SU-DHL-6 (cell line): ENCODE results near the gene SYT5.
"Not testable (repeated sequence)": the region's sequence is repeated elsewhere in the genome, so short reads cannot be mapped to it uniquely, and the experiment has no call there.

Source experiments
- H2AFZ ChIP-seq: fragments of 200-600 bp; sonication (generic); 2 replicates; pipeline ENCODE4 v1.6.1; 2014; ENCODE audit warnings: low read depth, mild to moderate bottlenecking, moderate library complexity, mixed read lengths, antibody characterized with exemption, low read length; ENCODE audit not compliant: severe bottlenecking
- H3F3A ChIP-seq: fragments of 200-600 bp; shearing (Covaris generic); 2 replicates; pipeline ENCODE4 v1.6.0; 2016; ENCODE audit warnings: antibody characterized with exemption, mild to moderate bottlenecking; ENCODE audit not compliant: insufficient read depth
- H3K27ac ChIP-seq: fragments of 200-600 bp; sonication (generic); 2 replicates; pipeline ENCODE4 v1.5.1; 2016; ENCODE audit warnings: low read depth, mild to moderate bottlenecking, low read length, moderate library complexity, mixed read lengths
- H3K27me3 ChIP-seq: fragments of 200-600 bp; sonication (generic), shearing (Covaris generic); 2 replicates; pipeline ENCODE4 v1.6.0; 2014; ENCODE audit warnings: mild to moderate bottlenecking, low read length
- H3K36me3 ChIP-seq: fragments of 200-600 bp; sonication (generic); 2 replicates; pipeline ENCODE4 v1.6.1; 2014; ENCODE audit warnings: mild to moderate bottlenecking, low read length, mixed read lengths
- H3K4me2 ChIP-seq: fragments of 300-600, 200-600 bp; shearing (Covaris generic), sonication (generic); 2 replicates; pipeline ENCODE4 v1.6.0; 2014; ENCODE audit warnings: low read length, low read depth, mild to moderate bottlenecking; ENCODE audit not compliant: poor library complexity, severe bottlenecking
- H3K4me3 ChIP-seq: fragments of 200-600 bp; sonication (generic); 2 replicates; pipeline ENCODE4 v1.5.1; 2014; ENCODE audit warnings: antibody characterized with exemption, low read length, mild to moderate bottlenecking, mixed read lengths; ENCODE audit not compliant: insufficient read depth, poor library complexity, severe bottlenecking
- H3K79me2 ChIP-seq: fragments of 200-600 bp; sonication (generic); 2 replicates; pipeline ENCODE4 v1.6.1; 2014; ENCODE audit warnings: mild to moderate bottlenecking, low read length, moderate library complexity; ENCODE audit not compliant: insufficient read depth
- H3K9ac ChIP-seq: fragments of 200-600 bp; sonication (generic); 2 replicates; pipeline ENCODE4 v1.7.0; 2014; ENCODE audit warnings: mild to moderate bottlenecking, low read length
- H3K9me2 ChIP-seq: fragments of 200-600 bp; sonication (generic); replicated peaks from 2 replicates; pipeline ENCODE4 v1.6.1; 2014; ENCODE audit warnings: low read length; ENCODE audit not compliant: insufficient read depth
- H3K9me3 ChIP-seq: fragments of 200-600 bp; sonication (generic); 2 replicates; pipeline ENCODE4 v1.6.1; 2014; ENCODE audit warnings: low read length, mixed read lengths; ENCODE audit not compliant: insufficient read depth
- H4K20me1 ChIP-seq: fragments of 200-600 bp; sonication (generic); 2 replicates; pipeline ENCODE4 v1.6.1; 2014; ENCODE audit warnings: low read depth, mild to moderate bottlenecking, antibody characterized with exemption, low read length, moderate library complexity, mixed read lengths
- EZH2phosphoT487 ChIP-seq: fragments of 200-600 bp; sonication (generic), shearing (Covaris generic); conservative IDR thresholded peaks from 2 replicates; pipeline ENCODE4 v1.6.1; 2018; ENCODE audit warnings: mild to moderate bottlenecking, antibody characterized with exemption, low read length, moderate library complexity, mixed read lengths
- TF ChIP-seq, protein P1 (sequence below): fragments of 200-600 bp; sonication (generic); IDR thresholded peaks from one replicate; pipeline ENCODE4 v1.5.1; 2017; ENCODE audit warnings: antibody characterized with exemption, mild to moderate bottlenecking, low read length, moderate library complexity; ENCODE audit not compliant: insufficient read depth, poor library complexity, severe bottlenecking

Gene SYT5

DNA sequence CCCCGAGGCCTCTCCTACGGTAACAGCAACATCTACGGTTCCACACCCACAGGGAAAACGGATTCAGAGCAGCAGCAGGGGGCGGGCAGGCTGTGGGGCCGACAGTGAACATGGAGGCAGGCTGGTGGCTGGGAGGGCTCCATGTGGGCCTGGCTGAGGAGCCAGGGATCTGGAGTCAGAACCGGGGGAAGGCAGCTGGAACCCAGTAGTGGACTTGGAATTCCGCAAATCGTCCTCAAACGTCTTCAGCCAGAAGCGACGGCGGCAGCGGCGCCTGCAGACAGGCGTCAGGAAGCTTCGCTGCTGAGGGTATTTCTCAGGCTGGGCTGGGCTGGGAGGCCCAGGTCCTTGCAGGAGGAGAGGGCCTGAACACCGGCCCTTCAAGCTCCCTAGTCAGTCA lies 46.7 kb upstream of the SYT5 start:
- H2AFZ ChIP-seq = no peak overlapping the region
- no peaks in the 10 kb centered on the region for H3K9me3 ChIP-seq
- H3F3A ChIP-seq = no peaks in the 10 kb centered on the region
- no peak overlapping the region for H3K4me3 ChIP-seq
- no peak overlapping the region for H3K4me2 ChIP-seq
- H3K9me2 ChIP-seq = no peaks in the 10 kb centered on the region
- H3K9ac ChIP-seq = no peak overlapping the region
- no peaks in the 10 kb centered on the region for H3K79me2 ChIP-seq
- TF ChIP-seq, protein P1, sequence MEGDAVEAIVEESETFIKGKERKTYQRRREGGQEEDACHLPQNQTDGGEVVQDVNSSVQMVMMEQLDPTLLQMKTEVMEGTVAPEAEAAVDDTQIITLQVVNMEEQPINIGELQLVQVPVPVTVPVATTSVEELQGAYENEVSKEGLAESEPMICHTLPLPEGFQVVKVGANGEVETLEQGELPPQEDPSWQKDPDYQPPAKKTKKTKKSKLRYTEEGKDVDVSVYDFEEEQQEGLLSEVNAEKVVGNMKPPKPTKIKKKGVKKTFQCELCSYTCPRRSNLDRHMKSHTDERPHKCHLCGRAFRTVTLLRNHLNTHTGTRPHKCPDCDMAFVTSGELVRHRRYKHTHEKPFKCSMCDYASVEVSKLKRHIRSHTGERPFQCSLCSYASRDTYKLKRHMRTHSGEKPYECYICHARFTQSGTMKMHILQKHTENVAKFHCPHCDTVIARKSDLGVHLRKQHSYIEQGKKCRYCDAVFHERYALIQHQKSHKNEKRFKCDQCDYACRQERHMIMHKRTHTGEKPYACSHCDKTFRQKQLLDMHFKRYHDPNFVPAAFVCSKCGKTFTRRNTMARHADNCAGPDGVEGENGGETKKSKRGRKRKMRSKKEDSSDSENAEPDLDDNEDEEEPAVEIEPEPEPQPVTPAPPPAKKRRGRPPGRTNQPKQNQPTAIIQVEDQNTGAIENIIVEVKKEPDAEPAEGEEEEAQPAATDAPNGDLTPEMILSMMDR = no peak
- TF ChIP-seq EZH2phosphoT487 = no peak
- H4K20me1 ChIP-seq = no peaks in the 10 kb centered on the region; the same call in 1 of the 2 replicates
- no peaks in the 10 kb centered on the region for H3K36me3 ChIP-seq
- no peak overlapping the region for H3K27ac ChIP-seq
- no peaks in the 10 kb centered on the region for H3K27me3 ChIP-seq

DNA sequence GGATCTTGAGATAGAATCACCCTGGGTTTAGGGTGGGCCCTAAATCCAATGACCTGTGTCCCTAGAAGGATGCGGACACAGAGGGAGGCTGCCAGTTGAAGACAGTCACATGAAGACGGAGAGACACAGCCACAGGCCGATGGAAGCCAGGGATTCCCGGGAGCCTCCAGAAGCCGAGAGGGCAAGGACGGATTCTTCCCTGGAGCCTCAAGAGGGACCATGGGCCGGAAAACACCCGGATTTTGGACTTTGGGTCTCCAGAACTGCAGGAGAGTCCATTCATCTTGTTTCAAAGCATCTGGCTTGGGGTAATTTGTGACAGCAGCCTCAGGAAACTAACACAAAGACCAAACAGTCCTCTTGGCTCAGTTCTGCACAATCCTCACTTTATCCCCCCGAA lies 46.2 kb upstream of the SYT5 start:
- Histone ChIP-seq H3F3A (no peaks in the 10 kb centered on the region), H3K9me3 (no peaks in the 10 kb centered on the region), H3K4me3 (no peak overlapping the region), H3K4me2 (no peak overlapping the region), H3K27ac (no peak overlapping the region), H2AFZ (no peak overlapping the region), H3K27me3 (no peaks in the 10 kb centered on the region), H3K9me2 (no peaks in the 10 kb centered on the region), H3K9ac (no peak overlapping the region), H3K36me3 (no peaks in the 10 kb centered on the region), H4K20me1 (no peaks in the 10 kb centered on the region; the same call in 1 of the 2 replicates), H3K79me2 (no peaks in the 10 kb centered on the region)
- TF ChIP-seq EZH2phosphoT487 = no peak
- TF ChIP-seq, protein P1 = no peak

DNA sequence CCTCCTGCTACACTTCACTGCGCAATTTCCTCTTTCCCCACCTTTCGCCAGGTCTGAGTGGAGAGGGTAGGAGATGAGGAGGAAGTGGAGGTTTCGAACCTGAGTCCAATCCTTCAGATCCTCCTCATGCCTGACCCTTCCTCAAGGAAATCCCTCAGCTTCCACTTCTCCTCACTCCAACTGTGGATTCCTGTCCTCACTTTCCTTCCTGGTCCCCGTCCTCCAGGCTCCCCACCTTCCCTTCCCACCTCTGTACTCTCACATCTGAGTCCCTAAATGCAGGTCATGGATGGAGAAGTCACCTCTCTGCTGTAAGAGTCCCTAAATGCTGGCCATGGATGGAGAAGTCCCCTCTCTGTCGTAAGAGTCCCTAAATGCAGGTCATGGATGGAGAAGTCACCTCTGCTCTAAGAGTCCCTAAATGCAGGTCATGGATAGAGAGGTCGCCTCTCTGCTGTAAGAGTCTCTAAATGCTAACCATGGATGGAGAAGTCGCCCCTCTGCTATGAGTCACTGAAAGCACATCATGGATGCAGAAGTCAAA lies 45.4 kb upstream of the SYT5 start:
- H3K27me3 ChIP-seq = no peaks in the 10 kb centered on the region
- H3K9me2 ChIP-seq = no peaks in the 10 kb centered on the region
- no peak overlapping the region for H2AFZ ChIP-seq
- no peaks in the 10 kb centered on the region for H3F3A ChIP-seq
- H3K4me3 ChIP-seq = no peak overlapping the region
- TF ChIP-seq EZH2phosphoT487 = no peak
- TF ChIP-seq, protein P1 = no peak
- H3K36me3 ChIP-seq = no peaks in the 10 kb centered on the region
- no peak overlapping the region for H3K27ac ChIP-seq
- no peaks in the 10 kb centered on the region for H3K9me3 ChIP-seq
- H4K20me1 ChIP-seq = no peaks in the 10 kb centered on the region; the same call in 1 of the 2 replicates
- no peak overlapping the region for H3K4me2 ChIP-seq
- no peak overlapping the region for H3K9ac ChIP-seq
- no peaks in the 10 kb centered on the region for H3K79me2 ChIP-seq

DNA sequence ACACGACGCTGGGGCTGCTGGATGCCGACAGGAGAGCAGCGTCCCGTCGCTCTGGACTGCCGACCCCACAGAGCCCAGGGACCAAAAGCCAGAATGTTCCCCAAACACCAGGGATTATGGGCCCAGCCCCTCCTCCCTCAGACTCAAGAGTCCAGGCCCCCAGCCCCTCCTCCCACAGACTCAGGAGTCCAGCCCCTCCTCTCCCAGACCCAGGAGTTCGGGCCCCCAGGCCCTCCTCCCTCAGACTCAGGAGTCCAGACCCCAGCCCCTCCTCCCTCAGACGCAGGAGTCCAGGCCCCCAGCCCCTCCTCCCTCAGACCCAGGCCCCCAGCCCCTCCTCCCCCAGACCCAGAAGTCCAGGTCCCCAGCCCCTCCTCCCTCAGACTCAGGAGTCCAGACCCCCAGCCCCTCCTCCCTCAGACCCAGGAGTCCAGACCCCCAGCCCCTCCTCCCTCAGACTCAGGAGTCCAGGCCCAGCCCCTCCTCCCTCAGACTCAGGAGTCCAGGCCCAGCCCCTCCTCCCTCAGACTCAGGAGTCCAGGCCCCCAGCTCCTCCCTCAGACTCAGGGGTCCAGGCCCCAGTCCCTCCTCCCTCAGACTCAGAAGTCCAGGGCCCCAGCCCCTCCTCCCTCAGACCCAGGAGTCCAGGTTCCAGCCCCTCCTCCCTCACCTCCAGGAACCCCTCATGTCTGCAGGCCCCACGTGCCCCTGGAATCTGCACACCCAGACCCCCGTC lies 44.8 kb upstream of the SYT5 start:
- not testable (repeated sequence) for H4K20me1 ChIP-seq, H3F3A ChIP-seq, H3K4me2 ChIP-seq, H3K36me3 ChIP-seq, H3K9me3 ChIP-seq, H3K9me2 ChIP-seq, H3K9ac ChIP-seq, H3K27ac ChIP-seq, H3K79me2 ChIP-seq, H3K4me3 ChIP-seq, H2AFZ ChIP-seq, H3K27me3 ChIP-seq
